ENCODE measurements around the gene PARD3B.
A peak's percentile ranks its signal among the peaks of the same experiment; 100 is the strongest.

PARD3B gene

GRCh38 chr2:204896146-204896545 lies 350.9 kb downstream of the PARD3B start:
- no peak for DNase-seq (ENCODE audit: low spot score)

- no peak for DNase-seq (ENCODE audit: low spot score)
These were observed 352.3 kb downstream of the PARD3B start for GRCh38 chr2:204897561-204897960.

- DNase-seq (ENCODE audit: low spot score): no peak
These were observed 353.8 kb downstream of the PARD3B start for GRCh38 chr2:204898928-204899640.

- no peak for DNase-seq (ENCODE audit: low spot score)
These were observed 354.7 kb downstream of the PARD3B start for GRCh38 chr2:204899983-204900382.

GRCh38 chr2:204900487-204900886 lies 355.2 kb downstream of the PARD3B start:
- DNase-seq (ENCODE audit: low spot score): no peak

GRCh38 chr2:204900910-204901309 lies 355.6 kb downstream of the PARD3B start:
- DNase-seq (ENCODE audit: low spot score): no peak

- DNase-seq (ENCODE audit: low spot score): no peak
These were observed 356.3 kb downstream of the PARD3B start for GRCh38 chr2:204901591-204901990.

- DNase-seq (ENCODE audit: low spot score): no peak
These were observed 364.5 kb downstream of the PARD3B start for GRCh38 chr2:204909791-204910190.

- DNase-seq (ENCODE audit: low spot score): no peak
These were observed 368.0 kb downstream of the PARD3B start for GRCh38 chr2:204913312-204913711.

GRCh38 chr2:204913854-204914464 lies 368.7 kb downstream of the PARD3B start:
- DNase-seq (ENCODE audit: low spot score): no peak

- no peak for DNase-seq (ENCODE audit: low spot score)
These were observed 369.4 kb downstream of the PARD3B start for GRCh38 chr2:204914708-204915107.

GRCh38 chr2:204917089-204917701 lies 371.9 kb downstream of the PARD3B start:
- DNase-seq (ENCODE audit: low spot score): no peak

GRCh38 chr2:204920776-204921175 lies 375.5 kb downstream of the PARD3B start:
- DNase-seq (ENCODE audit: low spot score): no peak

GRCh38 chr2:204923957-204924356 lies 378.7 kb downstream of the PARD3B start:
- no peak for DNase-seq (ENCODE audit: low spot score)

GRCh38 chr2:204931562-204931961 lies 386.3 kb downstream of the PARD3B start:
- no peak for DNase-seq (ENCODE audit: low spot score)

GRCh38 chr2:204933735-204934374 lies 388.6 kb downstream of the PARD3B start:
- DNase-seq (ENCODE audit: low spot score): no peak

- no peak for DNase-seq (ENCODE audit: low spot score)
These were observed 399.7 kb downstream of the PARD3B start for GRCh38 chr2:204944927-204945326.

- no peak for DNase-seq (ENCODE audit: low spot score)
These were observed 400.1 kb downstream of the PARD3B start for GRCh38 chr2:204945376-204945775.

GRCh38 chr2:204946892-204947291 lies 401.6 kb downstream of the PARD3B start:
- no peak for DNase-seq (ENCODE audit: low spot score)

- no peak for DNase-seq (ENCODE audit: low spot score)
These were observed 402.1 kb downstream of the PARD3B start for GRCh38 chr2:204947405-204947804.

- DNase-seq (ENCODE audit: low spot score): peak; percentile 13
These were observed 402.9 kb downstream of the PARD3B start for GRCh38 chr2:204948024-204948763.

GRCh38 chr2:204948822-204949221 lies 403.5 kb downstream of the PARD3B start:
- peak; percentile 22 for DNase-seq (ENCODE audit: low spot score)

All from CD4-positive, alpha-beta T cell treated with Interleukin-2 at 100 ng/mL for 4 hours (primary cell).